Measurements from ENCODE around the gene LTBP1. TPM values are rescaled to one million over a fixed set of nuclear protein-coding genes. Genes with fewer than 3 reads are reported as not detected.

Gene LTBP1
- total and polyA plus RNA-seq, 2 donors (not counting 1 experiment from before 2014, with no cell fraction given): 0.69 TPM; not detected in 1

Small RNA genes lying within 50 kb of the gene (small RNA-seq; reads per million reads assigned to genes)
- gene RF00019 (ENCODE audit: insufficient read length, low read depth, low replicate concordance) (not detected), gene RNA5SP91 (ENCODE audit: insufficient read length, low read depth, low replicate concordance) (not detected), gene RNA5SP92 (ENCODE audit: insufficient read length, low read depth, low replicate concordance) (not detected)
